Stimulated activated CD4-positive, alpha-beta T cell treated with anti-CD3 and anti-CD28 coated beads, Interleukin-4, amount 100 ng/mL, for 48 hours (primary cell): ENCODE results near the gene OR52I1.
A peak's percentile ranks its signal among the peaks of the same experiment; 100 is the strongest.

ENCODE experiments used
- DNase-seq, 2 donors: peaks; one replicate each; pipeline ENCODE4 v3.0.0-alpha.2; 2020; ENCODE audit warnings: low read depth in 2 of 2

Gene OR52I1

DNA sequence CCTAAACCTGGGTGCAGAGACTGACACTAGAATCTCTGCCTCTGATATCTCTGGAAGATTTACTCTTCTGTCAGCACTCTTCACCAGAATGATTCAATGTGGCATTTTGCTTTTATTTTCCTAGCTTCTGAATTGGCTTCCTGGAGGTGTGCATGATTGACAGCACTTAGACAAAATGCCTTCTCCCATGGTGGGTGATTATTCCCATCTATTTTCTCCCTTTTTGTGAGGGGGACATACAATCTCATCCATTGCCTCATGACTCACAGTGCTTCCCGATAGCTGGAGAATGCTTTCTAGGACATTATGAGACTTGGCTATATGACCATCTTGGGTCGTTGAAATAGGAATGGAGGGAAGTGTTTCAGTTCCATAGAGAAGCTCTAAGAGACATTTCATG, 18.1 kb downstream of the OR52I1 start:
- no peak for DNase-seq

DNA sequence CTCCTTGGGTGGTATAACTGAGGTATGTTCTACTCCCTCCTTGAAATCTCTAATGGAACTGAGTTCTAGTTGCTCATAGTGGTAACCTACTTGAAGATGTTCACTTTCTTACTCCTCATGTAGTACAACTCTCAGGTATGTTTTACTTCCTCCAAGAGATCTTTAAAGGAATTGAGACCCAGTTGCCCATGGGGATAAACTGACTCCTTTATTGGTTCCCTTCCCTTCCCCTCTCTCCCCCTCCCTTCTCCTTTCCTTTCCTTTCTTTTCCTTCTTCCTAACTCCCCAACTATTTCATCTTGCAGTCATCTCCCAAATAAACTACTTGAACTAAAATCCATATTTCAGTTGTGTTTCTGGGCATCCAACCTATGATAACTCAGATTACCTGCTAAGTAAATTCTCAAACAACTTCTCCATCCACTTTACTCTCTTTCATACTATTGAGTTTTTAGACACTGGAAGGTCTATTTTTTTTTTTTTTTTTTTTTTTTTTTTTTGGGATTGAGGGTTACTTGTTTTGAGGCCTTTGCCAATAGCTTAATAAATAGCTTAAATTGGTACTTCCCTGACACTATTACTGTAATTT, 22.1 kb downstream of the OR52I1 start:
- DNase-seq, result no peak

DNA sequence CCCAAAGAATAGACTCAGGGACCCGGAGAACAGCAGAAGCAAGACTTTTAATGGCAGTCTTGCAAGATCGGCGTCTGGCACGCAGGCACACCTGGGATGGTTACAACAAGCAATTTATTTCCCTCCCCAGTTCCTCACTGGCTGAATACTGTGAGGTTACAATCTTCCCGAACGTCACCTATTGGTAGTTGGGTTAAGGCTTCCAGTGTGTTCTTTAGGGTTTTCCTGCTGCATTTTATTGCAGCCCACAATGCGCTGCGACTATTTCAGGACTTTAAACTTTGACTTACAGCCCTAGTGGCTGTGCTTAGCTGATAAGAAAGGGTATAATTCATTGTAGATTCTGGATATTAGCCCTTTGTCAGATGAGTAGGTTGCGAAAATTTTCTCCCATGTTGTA, 25.7 kb downstream of the OR52I1 start:
- DNase-seq, result no peak

DNA sequence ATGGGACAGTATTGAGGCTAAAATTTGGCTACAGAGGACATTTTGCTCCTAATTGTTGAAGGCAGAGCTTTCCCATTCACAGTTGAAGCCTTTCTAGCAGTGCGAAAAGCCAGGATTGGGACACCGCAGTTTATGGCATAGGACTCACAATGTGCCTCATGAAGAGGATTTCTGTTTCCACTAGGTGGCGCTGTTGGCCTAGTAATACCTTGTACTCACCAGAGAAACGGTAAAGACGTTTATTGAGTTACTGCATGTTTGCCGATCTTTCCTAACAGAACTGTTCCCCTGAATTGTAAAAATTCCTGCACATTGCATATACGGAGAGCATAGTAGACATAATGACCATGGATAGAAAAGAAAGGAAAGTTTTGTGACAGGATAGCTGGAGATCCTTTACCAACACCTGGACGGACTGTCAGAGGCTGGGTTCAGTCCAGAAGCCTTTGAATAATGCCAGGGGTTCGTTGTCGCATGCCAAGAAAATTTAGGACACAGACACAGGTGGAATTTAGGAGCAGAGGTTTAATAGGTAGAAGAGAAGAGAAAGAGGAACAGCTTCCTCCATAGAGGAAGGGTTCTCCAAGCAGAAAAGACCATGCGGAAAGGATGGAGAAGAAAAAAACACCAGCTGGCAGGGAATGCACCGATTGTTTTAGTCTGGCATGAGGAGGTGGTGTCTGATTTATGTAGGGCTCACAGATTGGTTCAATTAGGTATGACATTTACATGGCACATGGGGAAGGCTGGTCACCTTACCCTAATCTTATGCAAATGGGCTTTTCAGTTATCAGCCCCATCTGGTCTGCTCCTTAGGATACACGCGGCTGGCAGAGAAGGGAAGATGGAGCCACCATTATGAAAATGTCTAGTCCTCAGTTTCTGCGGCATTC, 32.6 kb downstream of the OR52I1 start:
- DNase-seq, result peak; percentile 54 to 57

DNA sequence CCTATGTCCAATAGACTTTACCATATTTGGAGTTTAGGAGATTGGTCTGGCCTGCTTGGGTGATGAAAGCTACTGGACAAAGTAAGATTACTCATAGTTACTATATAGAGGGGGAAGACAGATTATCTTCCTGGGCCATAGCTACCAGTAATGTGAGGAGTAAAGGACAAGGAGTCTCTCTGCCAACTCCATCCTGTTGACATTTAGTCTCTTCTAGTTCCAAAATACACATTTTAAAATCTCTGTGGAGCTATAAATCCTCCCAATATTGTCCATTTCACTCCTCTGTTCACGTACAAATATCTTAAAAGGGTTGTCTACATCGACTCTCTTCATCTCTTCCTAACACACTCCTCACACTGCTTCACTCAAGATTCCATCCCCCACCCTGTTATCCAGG, 42.3 kb downstream of the OR52I1 start:
- no peak for DNase-seq

DNA sequence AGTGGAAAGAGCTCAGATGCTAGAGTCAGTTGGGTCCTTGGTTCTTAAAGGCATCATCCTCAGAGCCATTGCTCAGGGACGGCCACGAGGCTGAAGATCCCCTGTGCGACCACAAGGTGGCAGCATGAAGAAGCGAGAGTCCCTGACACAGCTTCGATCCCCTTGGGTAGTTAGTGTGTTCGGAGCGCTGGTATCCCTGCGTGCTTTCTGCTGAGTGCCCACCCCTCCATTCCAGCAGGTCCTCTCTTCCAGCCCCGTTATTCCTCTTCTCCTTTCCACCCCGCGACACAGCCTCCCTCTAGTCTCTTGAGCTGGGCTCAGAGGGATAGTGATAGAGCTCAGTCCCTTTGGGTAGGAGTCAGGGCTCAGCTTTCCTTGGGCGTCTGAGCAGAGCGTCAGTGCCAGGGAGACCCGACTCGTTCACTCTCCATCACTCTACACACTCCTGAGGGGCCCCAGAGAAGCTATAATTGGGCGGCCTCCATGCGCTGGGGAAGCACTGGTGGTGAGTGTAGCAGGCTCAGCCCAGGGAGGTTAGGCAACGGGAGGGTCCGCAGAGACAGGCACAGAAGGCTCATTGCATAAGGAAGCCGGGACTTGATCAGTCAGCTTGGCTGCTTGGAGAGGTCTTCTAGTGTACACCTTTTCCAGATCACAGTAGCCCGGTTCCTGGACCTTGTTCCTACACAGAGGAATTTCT, 43.3 kb downstream of the OR52I1 start, which contains the start of gene OR51D1:
TSS of gene OR51D1 (plus strand) at position 516 of the 700 bp plus-strand sequence. CDS start 2,314 bp downstream, outside the sequence.
- DNase-seq, result peak; percentile 45 to 64

DNA sequence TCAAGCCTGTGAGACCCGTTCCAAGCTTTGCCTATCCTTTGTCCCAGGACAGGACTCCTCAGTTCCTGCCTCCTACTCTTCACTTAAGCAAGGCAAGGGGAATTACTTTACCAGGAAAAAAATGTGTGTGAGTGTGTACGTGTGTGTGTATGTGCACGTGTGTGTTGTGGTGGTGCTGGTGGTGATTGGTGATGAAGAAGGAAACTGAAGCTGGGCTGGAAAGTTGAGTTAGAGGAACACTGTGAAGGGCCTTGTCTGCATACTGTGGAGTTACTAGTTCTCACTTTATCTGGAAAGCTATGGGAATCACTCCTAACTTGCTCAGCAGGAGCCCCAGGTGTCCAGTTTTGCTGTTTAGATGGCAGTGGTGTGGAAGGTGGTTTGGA, 43.8 kb downstream of the OR52I1 start:
- DNase-seq, result no peak

DNA sequence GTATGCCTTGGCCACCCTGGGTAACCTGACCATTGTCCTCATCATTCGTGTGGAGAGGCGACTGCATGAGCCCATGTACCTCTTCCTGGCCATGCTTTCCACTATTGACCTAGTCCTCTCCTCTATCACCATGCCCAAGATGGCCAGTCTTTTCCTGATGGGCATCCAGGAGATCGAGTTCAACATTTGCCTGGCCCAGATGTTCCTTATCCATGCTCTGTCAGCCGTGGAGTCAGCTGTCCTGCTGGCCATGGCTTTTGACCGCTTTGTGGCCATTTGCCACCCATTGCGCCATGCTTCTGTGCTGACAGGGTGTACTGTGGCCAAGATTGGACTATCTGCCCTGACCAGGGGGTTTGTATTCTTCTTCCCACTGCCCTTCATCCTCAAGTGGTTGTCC, 46.1 kb downstream of the OR52I1 start:
- DNase-seq, result no peak

DNA sequence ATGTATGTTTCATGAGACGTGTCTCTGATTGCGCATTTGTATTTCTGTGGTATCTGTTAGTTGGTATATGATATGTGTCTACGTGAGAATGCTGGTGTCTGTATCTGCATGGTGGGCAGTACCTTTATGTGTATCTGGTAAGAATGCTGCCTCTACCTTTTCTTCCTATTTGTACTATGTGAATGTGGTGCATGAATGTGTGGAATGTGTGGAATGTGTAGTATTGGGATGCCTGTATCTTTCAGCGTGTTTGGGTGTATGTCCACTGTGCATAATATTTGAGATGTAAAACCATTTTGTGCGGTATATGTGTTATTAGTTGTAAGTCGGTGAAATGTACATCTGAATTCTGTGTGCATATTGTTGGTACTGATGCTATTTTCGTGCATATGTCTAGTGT, 47.7 kb downstream of the OR52I1 start:
- no peak for DNase-seq

DNA sequence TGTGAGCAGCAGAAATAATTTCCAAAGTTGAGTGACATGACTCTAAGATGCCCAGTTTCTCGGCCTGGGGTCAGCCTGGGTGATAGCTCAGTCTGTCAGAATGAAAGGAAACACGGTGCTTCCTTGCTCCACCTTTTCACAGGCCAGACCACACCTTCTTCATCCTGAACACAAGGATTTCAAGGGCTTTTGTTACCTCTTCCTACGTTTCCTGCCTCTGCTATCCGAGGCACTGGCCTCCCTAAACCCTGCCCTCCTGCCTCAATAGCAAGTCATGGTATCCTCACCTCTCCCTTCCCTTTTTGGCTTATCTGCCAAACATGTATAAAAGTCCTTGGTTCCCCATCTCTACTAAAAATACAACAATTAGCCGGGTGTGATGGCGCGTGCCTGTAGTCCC, 48.2 kb downstream of the OR52I1 start:
- DNase-seq, result no peak

DNA sequence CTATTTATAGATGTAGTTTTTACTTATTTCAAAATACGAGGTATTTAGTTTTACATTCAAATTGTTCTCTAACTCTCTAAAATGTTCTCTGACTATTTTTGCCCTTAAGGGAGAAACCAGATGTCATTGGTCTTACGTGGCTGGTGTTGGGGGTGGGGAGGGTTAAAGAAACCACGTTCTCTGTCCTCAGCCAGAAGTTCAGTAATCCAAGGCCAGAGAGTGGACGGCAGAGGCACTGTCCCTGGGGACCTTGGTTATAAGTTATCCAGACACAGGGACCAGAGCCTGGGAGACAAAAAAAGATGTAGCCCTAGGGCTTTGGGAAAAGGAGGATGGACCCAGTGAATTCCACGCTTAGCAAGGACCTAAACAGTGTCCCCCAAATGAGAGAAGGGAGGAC, 49.2 kb downstream of the OR52I1 start:
- no peak for DNase-seq

DNA sequence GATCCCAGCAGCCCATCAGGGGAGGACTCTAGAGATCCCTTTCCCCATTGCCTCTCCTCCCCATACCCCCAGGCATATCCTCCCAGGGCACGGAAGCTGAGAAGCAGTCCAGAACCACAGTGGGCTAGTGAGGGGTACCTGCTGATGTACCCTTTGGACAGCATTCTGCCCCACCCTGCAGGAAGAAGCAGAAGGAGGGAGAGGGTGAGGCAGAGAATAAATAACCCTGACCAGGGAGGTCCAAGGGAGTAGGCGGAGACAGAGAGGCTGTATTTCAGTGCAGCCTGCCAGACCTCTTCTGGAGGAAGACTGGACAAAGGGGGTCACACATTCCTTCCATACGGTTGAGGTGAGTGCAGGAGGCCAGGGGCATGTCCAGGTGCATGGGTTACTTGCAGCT, 49.8 kb downstream of the OR52I1 start, which contains the start of gene OR51E1:
TSS of gene OR51E1 (plus strand) at position 301 of the 400 bp plus-strand sequence. CDS start 8,545 bp downstream, outside the sequence.
- no peak for DNase-seq

DNA sequence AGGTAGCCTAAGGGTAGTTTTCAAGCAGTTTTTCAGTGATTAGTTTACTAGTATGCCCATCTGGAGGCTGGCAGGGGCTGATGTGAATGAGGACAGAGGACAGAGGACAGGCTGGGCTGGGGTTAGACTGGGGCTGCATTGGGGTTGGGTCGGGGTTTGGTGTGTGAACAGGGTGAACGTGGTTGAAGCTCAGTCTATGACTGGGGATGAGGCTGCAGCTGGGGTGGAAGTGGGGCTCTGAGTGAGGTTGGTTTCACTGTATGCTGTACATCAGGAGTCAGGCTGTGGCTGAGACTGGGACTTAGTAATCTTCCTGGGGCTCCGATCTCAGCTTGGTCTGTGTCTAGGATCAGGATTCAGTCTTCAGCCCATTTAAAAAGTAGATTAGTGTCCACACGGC, 50.4 kb downstream of the OR52I1 start:
- no peak for DNase-seq
